ENCODE results near the gene TLR10. TPM values are rescaled to one million over a fixed set of nuclear protein-coding genes. Genes with fewer than 3 reads are reported as not detected.
"Not testable (repeated sequence)": the region's sequence is repeated elsewhere in the genome, so short reads cannot be mapped to it uniquely, and the experiment has no call there.

The TLR10 gene
- total and polyA plus RNA-seq, 8 donors: 0.15 to 1.1 (median 0.66) TPM; not detected in 4

DNA sequence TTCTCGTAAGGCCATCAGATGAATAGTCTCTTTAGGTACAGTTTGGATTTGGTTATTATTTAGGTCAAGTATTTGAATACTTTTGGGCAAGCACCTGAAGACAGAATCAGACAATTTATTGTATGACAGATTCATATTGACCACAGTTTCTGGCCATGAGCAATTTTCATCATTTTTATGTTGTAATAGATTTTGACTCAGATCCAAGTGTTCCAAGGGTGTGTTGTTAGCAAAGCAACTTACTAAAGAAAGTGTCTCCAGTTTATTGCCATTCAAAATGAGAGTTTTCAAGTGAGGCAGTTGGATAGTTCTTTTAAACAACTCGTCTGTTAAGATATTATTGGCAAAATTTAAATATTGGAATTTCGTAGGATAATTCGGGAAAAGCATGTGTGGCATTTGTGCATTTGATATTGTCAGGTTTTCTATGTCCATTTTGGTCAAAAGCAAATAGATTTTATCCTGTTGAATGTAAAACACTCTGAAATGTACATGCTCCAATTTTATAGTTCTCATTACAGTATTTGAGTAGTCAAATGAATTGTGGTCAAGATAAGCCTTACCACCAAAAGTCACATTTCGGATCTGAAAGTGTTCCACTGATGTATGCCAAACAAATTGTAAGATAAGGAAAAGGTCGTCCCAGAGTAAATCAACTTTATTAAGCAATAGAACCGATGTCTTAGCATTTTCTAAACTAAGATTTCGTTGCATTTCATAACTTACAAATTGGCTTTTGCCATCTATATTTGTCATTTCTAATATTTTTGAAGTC, 8.4 kb downstream of the TLR10 start:
- H3K9me3 ChIP-seq: no peaks in the 10 kb centered on the region
- WGBS, 5 donors: 66 to 79% (median 69%) methylated on average over 8 of the region's 8 CpGs
- no peak for DNase-seq
- H3K4me3 ChIP-seq: no peak overlapping the region
- no peak for TF ChIP-seq POLR2A (IDR thresholded peaks at IDR 0.05)
- no peak for TF ChIP-seq EP300 (IDR thresholded peaks at IDR 0.05)
- no peak for TF ChIP-seq POLR2AphosphoS5 (IDR thresholded peaks at IDR 0.05)
- TF ChIP-seq, protein P1, sequence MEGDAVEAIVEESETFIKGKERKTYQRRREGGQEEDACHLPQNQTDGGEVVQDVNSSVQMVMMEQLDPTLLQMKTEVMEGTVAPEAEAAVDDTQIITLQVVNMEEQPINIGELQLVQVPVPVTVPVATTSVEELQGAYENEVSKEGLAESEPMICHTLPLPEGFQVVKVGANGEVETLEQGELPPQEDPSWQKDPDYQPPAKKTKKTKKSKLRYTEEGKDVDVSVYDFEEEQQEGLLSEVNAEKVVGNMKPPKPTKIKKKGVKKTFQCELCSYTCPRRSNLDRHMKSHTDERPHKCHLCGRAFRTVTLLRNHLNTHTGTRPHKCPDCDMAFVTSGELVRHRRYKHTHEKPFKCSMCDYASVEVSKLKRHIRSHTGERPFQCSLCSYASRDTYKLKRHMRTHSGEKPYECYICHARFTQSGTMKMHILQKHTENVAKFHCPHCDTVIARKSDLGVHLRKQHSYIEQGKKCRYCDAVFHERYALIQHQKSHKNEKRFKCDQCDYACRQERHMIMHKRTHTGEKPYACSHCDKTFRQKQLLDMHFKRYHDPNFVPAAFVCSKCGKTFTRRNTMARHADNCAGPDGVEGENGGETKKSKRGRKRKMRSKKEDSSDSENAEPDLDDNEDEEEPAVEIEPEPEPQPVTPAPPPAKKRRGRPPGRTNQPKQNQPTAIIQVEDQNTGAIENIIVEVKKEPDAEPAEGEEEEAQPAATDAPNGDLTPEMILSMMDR (IDR thresholded peaks at IDR 0.05): no peak
- H3K36me3 ChIP-seq: no peaks in the 10 kb centered on the region
- H3K27me3 ChIP-seq: no peaks in the 10 kb centered on the region
- intact Hi-C loops (cut with DNase I; ENCODE audit: low total_unique reads): no loop called here
- no peaks in the 10 kb centered on the region for H3K4me1 ChIP-seq
- H3K27ac ChIP-seq: no peak overlapping the region

DNA sequence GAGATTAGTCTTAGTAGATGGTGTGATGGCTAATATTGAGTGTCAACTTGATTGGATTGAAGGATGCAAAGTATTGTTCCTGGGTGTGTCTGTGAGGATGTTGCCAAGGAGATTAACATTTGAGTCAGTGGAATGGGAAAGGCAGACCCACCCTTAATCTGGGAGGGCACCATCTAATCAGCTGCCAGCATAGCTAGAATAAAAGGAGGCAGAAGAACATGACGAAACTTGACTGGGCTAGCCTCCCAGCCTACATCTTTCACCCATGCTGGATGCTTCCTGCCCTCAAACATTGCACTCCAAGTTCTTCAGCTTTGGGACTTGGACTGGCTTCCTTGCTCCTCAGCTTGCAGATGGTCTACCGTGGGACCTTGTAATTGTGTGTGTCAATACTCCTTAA, 12.5 kb downstream of the TLR10 start:
- H3K27ac ChIP-seq; H3K27me3 ChIP-seq; DNase-seq; H3K4me1 ChIP-seq; H3K9me3 ChIP-seq; intact Hi-C loops (cut with DNase I; ENCODE audit: low total_unique reads); H3K4me3 ChIP-seq; H3K36me3 ChIP-seq: not testable (repeated sequence)
- 74 to 97% (median 90%) methylated on average over 2 of the region's 2 CpGs for WGBS, 5 donors

GRCh38 chr4:38769857-38770256, 12.9 kb downstream of the TLR10 start:
- intact Hi-C loops (cut with DNase I; ENCODE audit: low total_unique reads): loop anchor here (10.0 kb wide), 2 partner anchors 85 to 365 kb away; partner anchors contain the start of gene TLR6
- H3K36me3 ChIP-seq: no peaks in the 10 kb centered on the region
- H3K9me3 ChIP-seq: no peaks in the 10 kb centered on the region
- no peak for TF ChIP-seq EP300 (IDR thresholded peaks at IDR 0.05)
- TF ChIP-seq POLR2AphosphoS5 (IDR thresholded peaks at IDR 0.05): no peak
- TF ChIP-seq POLR2A (IDR thresholded peaks at IDR 0.05): no peak
- TF ChIP-seq, protein P1 (IDR thresholded peaks at IDR 0.05): no peak
- no peak overlapping the region for H3K27ac ChIP-seq
- 88 to 97% (median 91%) methylated on average over 2 of the region's 2 CpGs for WGBS, 5 donors
- no peaks in the 10 kb centered on the region for H3K4me1 ChIP-seq
- H3K27me3 ChIP-seq: no peaks in the 10 kb centered on the region
- H3K4me3 ChIP-seq: no peak overlapping the region
- no peak for DNase-seq

GRCh38 chr4:38769441-38769840, 13.3 kb downstream of the TLR10 start:
- H3K4me3 ChIP-seq: no peak overlapping the region
- no peaks in the 10 kb centered on the region for H3K36me3 ChIP-seq
- TF ChIP-seq POLR2AphosphoS5 (IDR thresholded peaks at IDR 0.05) (no peak), POLR2A (IDR thresholded peaks at IDR 0.05) (no peak), EP300 (IDR thresholded peaks at IDR 0.05) (no peak)
- TF ChIP-seq, protein P1 (IDR thresholded peaks at IDR 0.05): no peak
- H3K27me3 ChIP-seq: no peaks in the 10 kb centered on the region
- 49 to 85% (median 70%) methylated on average over 2 of the region's 2 CpGs for WGBS, 5 donors
- DNase-seq: no peak
- no peaks in the 10 kb centered on the region for H3K4me1 ChIP-seq
- H3K9me3 ChIP-seq: no peaks in the 10 kb centered on the region
- intact Hi-C loops (cut with DNase I; ENCODE audit: low total_unique reads): loop anchor here (10.0 kb wide), 2 partner anchors 85 to 365 kb away; partner anchors contain the start of gene TLR6
- peak overlapping the region in 1 of 5 donors; percentile 22 for H3K27ac ChIP-seq

- peak in 1 of 2 donors; percentile 50 for DNase-seq
- peak overlapping the region in 1 of 5 donors; percentile 22 for H3K27ac ChIP-seq
- 50 to 73% (median 68%) methylated on average over 5 of the region's 5 CpGs for WGBS, 5 donors
- H3K4me1 ChIP-seq: no peaks in the 10 kb centered on the region
- H3K4me3 ChIP-seq: no peak overlapping the region
- H3K36me3 ChIP-seq: no peaks in the 10 kb centered on the region
- TF ChIP-seq, protein P1 (IDR thresholded peaks at IDR 0.05): no peak
- TF ChIP-seq POLR2A (IDR thresholded peaks at IDR 0.05): no peak
- no peak for TF ChIP-seq POLR2AphosphoS5 (IDR thresholded peaks at IDR 0.05)
- no peak for TF ChIP-seq EP300 (IDR thresholded peaks at IDR 0.05)
- no peaks in the 10 kb centered on the region for H3K27me3 ChIP-seq
- H3K9me3 ChIP-seq: no peaks in the 10 kb centered on the region
- intact Hi-C loops (cut with DNase I; ENCODE audit: low total_unique reads): loop anchor here (10.0 kb wide), 2 partner anchors 86 to 366 kb away; partner anchors contain the start of gene TLR6
Observed at GRCh38 chr4:38768968-38769394, 13.8 kb downstream of the TLR10 start.

- not testable (repeated sequence) for H3K27ac ChIP-seq, H3K4me3 ChIP-seq, H3K9me3 ChIP-seq, H3K27me3 ChIP-seq, H3K36me3 ChIP-seq, DNase-seq, H3K4me1 ChIP-seq
- 93 to 96% (median 95%) methylated on average over 2 of the region's 2 CpGs for WGBS, 5 donors
- intact Hi-C loops (cut with DNase I; ENCODE audit: low total_unique reads): loop anchor here (10.0 kb wide), 2 partner anchors 88 to 368 kb away; partner anchors contain the start of gene TLR6
Observed at GRCh38 chr4:38766940-38767339, 15.8 kb downstream of the TLR10 start.
